A673 (cell line): Measurements from ENCODE around the gene PSMD11. TPM values are rescaled to one million over a fixed set of nuclear protein-coding genes. Genes with fewer than 3 reads are reported as not detected.

Experiments
- BruUV-seq: library from RNA; stranded (reverse); fragments of 400-500 nt; replicated peaks from 2 replicates; lab custom pipeline; 2021; lab: Mats Ljungman, UMichigan
- CTCF ChIA-PET: fragments of 300-600 bp; sonication (Branson Sonifier 250); formaldehyde crosslinking; loops from one replicate; lab custom pipeline; 2022; ENCODE audit warnings: antibody characterized with exemption; lab: Charles Lee
- POLR2A ChIA-PET: fragments of 300-600 bp; sonication (Branson Sonifier 250); formaldehyde crosslinking; loops from one replicate; lab custom pipeline; 2022; ENCODE audit warnings: antibody characterized with exemption; ENCODE audit not compliant: low non-redundant PET; lab: Charles Lee
- DNase-seq: peaks from one replicate; pipeline ENCODE4 v3.0.0-alpha.2; 2015; ENCODE audit warnings: low spot score
- H3K27ac ChIP-seq: fragments of 200-600 bp; sonication (generic); 2 replicates; pipeline ENCODE4 v1.5.1; 2016; ENCODE audit warnings: mixed run types, low read depth, mild to moderate bottlenecking, mixed read lengths, antibody characterized with exemption, low read length; ENCODE audit not compliant: poor library complexity, severe bottlenecking
- H3K27me3 ChIP-seq: fragments of 200-600 bp; sonication (generic); replicated peaks from 2 replicates; pipeline ENCODE4 v1.6.1; 2017; ENCODE audit warnings: mixed run types, low read depth, mild to moderate bottlenecking, mixed read lengths, antibody characterized with exemption, low read length; ENCODE audit not compliant: insufficient read depth, poor library complexity
- H3K36me3 ChIP-seq: fragments of 200-600 bp; sonication (generic); 2 replicates; pipeline ENCODE4 v1.6.1; 2016; ENCODE audit warnings: mixed run types, mild to moderate bottlenecking, mixed read lengths, antibody characterized with exemption, low read length; ENCODE audit not compliant: insufficient read depth, poor library complexity, severe bottlenecking
- H3K4me1 ChIP-seq: fragments of 200-600 bp; sonication (generic); 2 replicates; pipeline ENCODE4 v1.6.1; 2017; ENCODE audit warnings: mixed run types, mild to moderate bottlenecking, mixed read lengths, antibody characterized with exemption, low read length; ENCODE audit not compliant: insufficient read depth, poor library complexity, severe bottlenecking
- H3K4me3 ChIP-seq: fragments of 200-600 bp; sonication (generic); 2 replicates; pipeline ENCODE4 v1.5.1; 2016; ENCODE audit warnings: low read depth, mixed run types, mild to moderate bottlenecking, mixed read lengths, low read length; ENCODE audit not compliant: poor library complexity, severe bottlenecking
- H3K9me3 ChIP-seq: fragments of 200-600 bp; sonication (generic); 2 replicates; pipeline ENCODE4 v1.6.1; 2016; ENCODE audit warnings: mixed run types, low read depth, mild to moderate bottlenecking, mixed read lengths, antibody characterized with exemption, low read length; ENCODE audit not compliant: poor library complexity, severe bottlenecking
- EZH2 ChIP-seq: fragments of 200-600 bp; sonication (generic); IDR thresholded peaks from 2 replicates; pipeline ENCODE4 v1.6.1; 2017; ENCODE audit warnings: borderline replicate concordance, low read depth, mild to moderate bottlenecking, mixed read lengths, antibody characterized with exemption, low read length; ENCODE audit not compliant: poor library complexity, severe bottlenecking
- intact Hi-C: fragments of 100-400 bp; cut with micrococcal nuclease; formaldehyde crosslinking; loops from one replicate; pipeline ENCODE4 v1.10.0; 2022; ENCODE audit not compliant: unreplicated experiment
- total RNA-seq: library from RNA; stranded (reverse); gene quantifications from 2 replicates; pipeline ENCODE4 v1.2.3, GENCODE V29; 2021
- TF ChIP-seq, protein P1 (sequence below): fragments of 300-800, 200-600 bp; sonication (generic); conservative IDR thresholded peaks from 2 replicates; pipeline ENCODE4 v1.5.1; 2017; ENCODE audit warnings: low read depth, mild to moderate bottlenecking, antibody characterized with exemption, low read length, moderate library complexity, mixed read lengths

PSMD11 gene
- total RNA-seq, 1 experiment from 2014 or later = 195 TPM

DNA sequence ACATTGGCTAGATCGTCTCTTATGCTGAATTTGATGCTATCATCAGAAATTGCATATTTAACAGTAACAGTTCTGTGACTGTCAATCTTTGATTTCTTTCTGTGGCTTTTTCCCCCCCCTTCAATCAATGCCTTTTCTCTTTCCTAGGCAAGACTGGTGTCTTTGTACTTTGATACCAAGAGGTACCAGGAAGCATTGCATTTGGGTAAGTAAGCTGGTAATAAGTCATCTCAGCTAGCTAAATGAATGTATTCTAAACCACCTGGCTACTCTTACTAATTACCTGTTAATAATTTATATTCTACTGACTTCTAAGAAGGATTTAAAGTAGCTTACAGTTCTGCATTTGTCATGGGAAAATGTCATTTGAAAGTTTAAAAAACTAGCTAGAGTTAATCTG lies 20.1 kb downstream of the PSMD11 start:
- POLR2A ChIA-PET = no interaction called here
- CTCF ChIA-PET = no interaction called here
- TF ChIP-seq, protein P1, sequence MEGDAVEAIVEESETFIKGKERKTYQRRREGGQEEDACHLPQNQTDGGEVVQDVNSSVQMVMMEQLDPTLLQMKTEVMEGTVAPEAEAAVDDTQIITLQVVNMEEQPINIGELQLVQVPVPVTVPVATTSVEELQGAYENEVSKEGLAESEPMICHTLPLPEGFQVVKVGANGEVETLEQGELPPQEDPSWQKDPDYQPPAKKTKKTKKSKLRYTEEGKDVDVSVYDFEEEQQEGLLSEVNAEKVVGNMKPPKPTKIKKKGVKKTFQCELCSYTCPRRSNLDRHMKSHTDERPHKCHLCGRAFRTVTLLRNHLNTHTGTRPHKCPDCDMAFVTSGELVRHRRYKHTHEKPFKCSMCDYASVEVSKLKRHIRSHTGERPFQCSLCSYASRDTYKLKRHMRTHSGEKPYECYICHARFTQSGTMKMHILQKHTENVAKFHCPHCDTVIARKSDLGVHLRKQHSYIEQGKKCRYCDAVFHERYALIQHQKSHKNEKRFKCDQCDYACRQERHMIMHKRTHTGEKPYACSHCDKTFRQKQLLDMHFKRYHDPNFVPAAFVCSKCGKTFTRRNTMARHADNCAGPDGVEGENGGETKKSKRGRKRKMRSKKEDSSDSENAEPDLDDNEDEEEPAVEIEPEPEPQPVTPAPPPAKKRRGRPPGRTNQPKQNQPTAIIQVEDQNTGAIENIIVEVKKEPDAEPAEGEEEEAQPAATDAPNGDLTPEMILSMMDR = no peak
- TF ChIP-seq EZH2 = no peak
- intact Hi-C loops = no loop called here
- no peak for DNase-seq
- no peaks in the 10 kb centered on the region for H3K9me3 ChIP-seq
- H3K27ac ChIP-seq = no peak overlapping the region
- H3K4me3 ChIP-seq = no peak overlapping the region
- BruUV-seq = no TSS peak
- H3K36me3 ChIP-seq = peaks cover 61% of the 10 kb centered on the region
- no peaks in the 10 kb centered on the region for H3K4me1 ChIP-seq
- no peaks in the 10 kb centered on the region for H3K27me3 ChIP-seq

DNA sequence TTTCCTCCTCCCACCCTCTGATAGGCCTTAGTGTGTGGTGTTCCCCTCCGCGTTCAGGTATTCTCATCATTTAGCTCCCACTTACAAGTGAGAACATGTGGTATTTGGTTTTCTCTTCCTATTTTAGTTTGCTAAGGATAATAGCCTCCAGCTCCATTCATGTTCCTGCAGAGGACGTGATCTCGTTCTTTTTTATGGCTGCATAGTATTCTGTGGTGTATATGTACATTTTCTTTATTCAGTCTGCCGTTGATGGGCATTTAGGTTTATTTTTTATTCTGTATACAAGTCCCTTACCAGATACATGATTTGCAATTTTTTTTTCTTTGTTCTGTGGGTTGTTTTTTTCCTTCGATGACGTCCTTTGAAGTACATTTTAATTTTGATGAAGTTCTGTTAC lies 23.6 kb downstream of the PSMD11 start:
- Histone ChIP-seq H3K4me3 (no peak overlapping the region), H3K27me3 (no peaks in the 10 kb centered on the region), H3K36me3 (peaks cover 65% of the 10 kb centered on the region), H3K27ac (no peak overlapping the region), H3K4me1 (no peaks in the 10 kb centered on the region), H3K9me3 (no peaks in the 10 kb centered on the region)
- no TSS peak for BruUV-seq
- POLR2A ChIA-PET = no interaction called here
- CTCF ChIA-PET = no interaction called here
- intact Hi-C loops = no loop called here
- no peak for DNase-seq
- TF ChIP-seq EZH2 = no peak
- TF ChIP-seq, protein P1 = no peak

DNA sequence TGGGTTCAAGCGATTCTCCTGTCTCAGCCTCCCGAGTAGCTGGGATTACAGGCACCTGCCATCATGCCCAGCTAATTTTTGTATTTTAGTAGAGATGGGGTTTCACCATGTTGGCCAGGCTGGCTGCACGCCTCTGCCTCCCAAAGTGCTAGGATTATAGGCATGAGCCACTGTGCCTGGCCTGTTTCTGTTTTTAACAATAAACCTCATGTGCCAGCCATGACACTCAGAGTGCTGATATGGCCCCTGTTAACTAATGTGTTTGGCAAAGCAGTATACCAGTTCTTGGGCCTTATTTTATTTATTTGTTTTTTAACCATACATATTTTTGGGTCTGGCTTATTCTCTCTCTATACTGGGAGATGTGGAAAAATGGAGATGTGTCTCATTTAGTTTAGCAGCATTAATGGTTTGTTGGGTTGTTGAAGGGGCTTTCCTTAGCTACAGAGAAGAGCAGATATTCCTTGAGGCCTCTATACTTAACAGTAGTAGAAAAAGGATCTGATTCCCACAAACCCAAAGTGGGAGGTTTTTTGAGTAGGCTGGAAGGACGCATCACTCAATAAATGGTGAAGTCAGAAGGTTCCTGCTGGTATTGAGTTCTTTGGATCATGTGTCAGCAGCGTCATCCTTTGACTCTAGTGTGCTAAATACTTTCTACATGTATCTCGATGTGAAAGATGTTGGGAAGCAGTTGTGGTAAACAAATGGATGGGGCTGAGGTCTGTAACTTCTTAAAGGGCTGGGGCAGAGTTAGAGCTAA lies 26.3 kb downstream of the PSMD11 start:
- Histone ChIP-seq H3K36me3 (peaks cover 73% of the 10 kb centered on the region), H3K4me3 (no peak overlapping the region), H3K9me3 (no peaks in the 10 kb centered on the region), H3K4me1 (no peaks in the 10 kb centered on the region), H3K27me3 (no peaks in the 10 kb centered on the region), H3K27ac (no peak overlapping the region)
- ChIA-PET POLR2A (no interaction called here), CTCF (no interaction called here)
- TF ChIP-seq, protein P1 = no peak
- TF ChIP-seq EZH2 = no peak
- DNase-seq = no peak
- BruUV-seq = no TSS peak
- intact Hi-C loops = no loop called here
